DND-41 (cell line): ENCODE results near the gene PHACTR1.

ENCODE experiments used
- EZH2 ChIP-seq: IDR thresholded peaks from 3 replicates; pipeline ENCODE4 v1.6.1; 2012; ENCODE audit warnings: borderline replicate concordance, low read depth, mild to moderate bottlenecking, moderate library complexity, low read length, inconsistent platforms; ENCODE audit not compliant: severe bottlenecking
- TF ChIP-seq, protein P1 (sequence below): IDR thresholded peaks from 2 replicates; pipeline ENCODE4 v1.5.1; 2012; ENCODE audit warnings: borderline replicate concordance, low read length, moderate library complexity, mild to moderate bottlenecking; ENCODE audit not compliant: poor library complexity, severe bottlenecking; ENCODE audit errors: extremely low read depth

DNA sequence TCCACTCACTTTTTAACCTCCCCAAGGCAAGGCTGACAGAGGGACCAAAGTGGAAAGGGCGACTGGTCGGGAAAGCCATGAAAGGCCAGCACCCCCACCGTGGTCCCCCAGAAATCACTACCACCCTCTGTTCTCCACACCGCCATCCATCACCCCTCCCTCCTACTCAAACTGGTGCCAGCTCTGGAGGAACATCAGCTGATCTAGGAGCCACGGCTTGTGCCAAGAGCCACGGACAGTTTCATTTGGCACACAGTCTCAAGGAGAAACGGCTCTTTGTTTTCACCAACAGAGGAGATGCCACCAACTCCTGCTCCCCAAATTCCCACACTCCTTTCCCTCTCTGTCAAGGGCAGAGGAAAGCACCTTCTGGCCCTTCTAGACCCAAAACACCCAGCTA lies 585.7 kb downstream of the PHACTR1 start:
- TF ChIP-seq, protein P1, sequence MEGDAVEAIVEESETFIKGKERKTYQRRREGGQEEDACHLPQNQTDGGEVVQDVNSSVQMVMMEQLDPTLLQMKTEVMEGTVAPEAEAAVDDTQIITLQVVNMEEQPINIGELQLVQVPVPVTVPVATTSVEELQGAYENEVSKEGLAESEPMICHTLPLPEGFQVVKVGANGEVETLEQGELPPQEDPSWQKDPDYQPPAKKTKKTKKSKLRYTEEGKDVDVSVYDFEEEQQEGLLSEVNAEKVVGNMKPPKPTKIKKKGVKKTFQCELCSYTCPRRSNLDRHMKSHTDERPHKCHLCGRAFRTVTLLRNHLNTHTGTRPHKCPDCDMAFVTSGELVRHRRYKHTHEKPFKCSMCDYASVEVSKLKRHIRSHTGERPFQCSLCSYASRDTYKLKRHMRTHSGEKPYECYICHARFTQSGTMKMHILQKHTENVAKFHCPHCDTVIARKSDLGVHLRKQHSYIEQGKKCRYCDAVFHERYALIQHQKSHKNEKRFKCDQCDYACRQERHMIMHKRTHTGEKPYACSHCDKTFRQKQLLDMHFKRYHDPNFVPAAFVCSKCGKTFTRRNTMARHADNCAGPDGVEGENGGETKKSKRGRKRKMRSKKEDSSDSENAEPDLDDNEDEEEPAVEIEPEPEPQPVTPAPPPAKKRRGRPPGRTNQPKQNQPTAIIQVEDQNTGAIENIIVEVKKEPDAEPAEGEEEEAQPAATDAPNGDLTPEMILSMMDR = no peak
- TF ChIP-seq EZH2 = no peak
